ENCODE measurements around the gene PLCL2. TPM values are rescaled to one million over a fixed set of nuclear protein-coding genes. Genes with fewer than 3 reads are reported as not detected.

Gene PLCL2
- total RNA-seq, 1 donor from 2014 or later, result 94.1 TPM

GRCh38 chr3:16866571-16866970 is 18.2 kb upstream of the PLCL2 start:
- no peak for DNase-seq

GRCh38 chr3:16868513-16868912 is 16.2 kb upstream of the PLCL2 start:
- DNase-seq, result no peak

GRCh38 chr3:16869261-16870005 is 15.3 kb upstream of the PLCL2 start:
- no peak for DNase-seq

GRCh38 chr3:16871915-16872842 is 12.6 kb upstream of the PLCL2 start:
- DNase-seq, result no peak

- DNase-seq, result no peak
Observed at GRCh38 chr3:16873872-16874271, 10.9 kb upstream of the PLCL2 start.

- DNase-seq, result no peak
Observed at GRCh38 chr3:16875876-16876550, 8.7 kb upstream of the PLCL2 start.

- no peak for DNase-seq
Observed at GRCh38 chr3:16877505-16877904, 7.2 kb upstream of the PLCL2 start.

GRCh38 chr3:16877911-16878310 is 6.8 kb upstream of the PLCL2 start:
- DNase-seq, result no peak

GRCh38 chr3:16881896-16882630 is 2.7 kb upstream of the PLCL2 start:
- no peak for DNase-seq

GRCh38 chr3:16883057-16883722 is 1.6 kb upstream of the PLCL2 start:
- DNase-seq, result peak; percentile 54

GRCh38 chr3:16883723-16884083 is 1.1 kb upstream of the PLCL2 start:
- DNase-seq, result no peak

GRCh38 chr3:16884084-16884747 is 539 bp upstream of the PLCL2 start:
- peak; percentile 79 for DNase-seq

- peak; percentile 38 for DNase-seq
Observed at GRCh38 chr3:16885593-16886302, 993 bp downstream of the PLCL2 start.

GRCh38 chr3:16886303-16886683 is 1.5 kb downstream of the PLCL2 start:
- peak; percentile 11 for DNase-seq

GRCh38 chr3:16887130-16887529 is 2.4 kb downstream of the PLCL2 start:
- DNase-seq, result no peak

- no peak for DNase-seq
Observed at GRCh38 chr3:16888356-16888755, 3.6 kb downstream of the PLCL2 start.

GRCh38 chr3:16888785-16889607 is 4.2 kb downstream of the PLCL2 start:
- no peak for DNase-seq

GRCh38 chr3:16890597-16891333 is 6.0 kb downstream of the PLCL2 start:
- no peak for DNase-seq
